HAP-1 (cell line): ENCODE measurements around the gene PLXNC1.

ENCODE experiments used
- DNase-seq, 2 experiments: peaks; one replicate each; pipeline ENCODE4 v3.0.0-alpha.2; 2016 to 2020; ENCODE audit warnings: low spot score in 2 of 2
- H3K27me3 ChIP-seq: fragments of 250-450 bp; sonication (Bioruptor Pico); 2 replicates; pipeline ENCODE4 v1.5.1; 2020; ENCODE audit warnings: low read depth, mild to moderate bottlenecking, moderate library complexity
- H3K36me3 ChIP-seq: fragments of 250-450 bp; sonication (Bioruptor Pico); replicated peaks from 2 replicates; pipeline ENCODE4 v1.5.1; 2020; ENCODE audit warnings: mild to moderate bottlenecking
- H3K4me1 ChIP-seq: fragments of 250-450 bp; sonication (Bioruptor Pico); 2 replicates; pipeline ENCODE4 v1.5.1; 2020; ENCODE audit warnings: mild to moderate bottlenecking
- H3K4me3 ChIP-seq: fragments of 250-450 bp; sonication (Bioruptor Pico); 2 replicates; pipeline ENCODE4 v1.5.1; 2020; ENCODE audit warnings: mild to moderate bottlenecking, moderate library complexity
- H3K9me3 ChIP-seq: fragments of 250-450 bp; sonication (Bioruptor Pico); 2 replicates; pipeline ENCODE4 v1.5.1; 2020; ENCODE audit warnings: mild to moderate bottlenecking, moderate library complexity
- in situ Hi-C: fragments of 300-500 bp; cut with MboI; formaldehyde crosslinking; loops from 3 replicates; pipeline ENCODE4 v1.14.3; 2020; ENCODE audit warnings: low sequenced_read_pairs, inconsistent platforms, mixed read lengths

The PLXNC1 gene

DNA sequence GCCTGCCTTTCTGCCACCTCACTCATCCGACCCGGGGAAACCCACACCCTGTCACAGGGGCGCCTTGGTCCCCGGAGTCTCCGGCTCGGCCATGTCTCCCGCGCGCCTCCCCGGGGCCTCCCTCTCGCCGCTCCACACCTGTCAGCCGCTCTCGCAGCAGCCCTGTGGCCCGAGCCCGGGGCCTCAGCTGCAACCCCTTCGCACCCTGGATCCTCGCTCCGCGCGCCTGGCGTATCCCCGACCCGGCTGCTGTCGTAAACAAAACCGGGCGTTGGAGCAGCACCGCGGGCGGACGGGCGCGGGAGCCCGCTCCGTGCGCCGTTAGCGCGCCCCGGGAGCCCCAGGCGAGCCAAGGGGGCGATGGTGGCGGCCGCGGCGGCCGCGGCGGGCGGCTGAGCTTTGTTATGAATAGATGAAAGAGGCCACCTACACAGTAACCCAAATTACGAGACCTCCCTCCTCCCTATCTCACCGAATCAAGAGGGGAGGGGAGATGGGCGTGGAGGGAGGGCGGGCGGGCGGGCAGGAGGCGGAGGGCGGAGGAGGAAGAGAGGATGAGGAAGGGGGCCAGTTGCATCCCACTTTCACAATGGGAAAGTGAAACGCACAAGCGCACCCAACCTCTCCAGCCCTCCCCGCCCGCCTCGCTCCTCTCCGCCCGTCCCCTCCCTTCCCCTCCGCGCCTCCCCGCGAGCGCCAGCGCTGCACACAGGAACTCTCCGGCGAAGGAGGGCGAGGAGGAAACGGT lies at the start of gene PLXNC1:
Gene PLXNC1 (plus strand): TSS at position 587 of the 748 bp plus-strand sequence. CDS start 395 bp downstream, outside the sequence.
- Histone ChIP-seq H3K9me3 (no peaks in the 10 kb centered on the region), H3K27me3 (no peaks in the 10 kb centered on the region), H3K36me3 (no peaks in the 10 kb centered on the region), H3K4me3 (peak within 1 kb of the TSS; percentile 60), H3K4me1 (peaks cover 29% of the 10 kb centered on the region)
- peak; percentile 80 to 82 for DNase-seq
- in situ Hi-C loops, result loop anchor here (10.0 kb wide), 1 partner anchor 287 kb away; no protein-coding TSS in a partner anchor

DNA sequence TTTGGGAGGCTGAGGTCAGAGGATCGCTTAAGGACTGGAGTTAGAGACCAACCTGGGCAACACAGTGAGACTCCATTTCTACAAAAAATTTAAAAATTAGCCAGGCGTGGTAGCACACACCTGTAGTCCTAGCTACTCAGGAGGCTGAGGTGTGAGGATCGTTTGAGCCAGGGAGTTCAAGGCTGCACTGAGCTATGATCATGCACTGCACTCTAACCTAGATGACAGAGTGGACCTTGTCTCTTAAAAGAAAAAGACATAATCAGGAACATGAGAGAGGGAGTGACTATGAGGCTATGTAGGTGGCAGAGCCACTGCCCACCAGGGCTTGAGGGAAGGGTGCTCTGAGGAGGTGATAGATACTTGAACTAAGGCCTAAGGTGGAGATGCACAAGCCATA lies 49.2 kb upstream of the PLXNC1 start:
- H3K27me3 ChIP-seq, result no peaks in the 10 kb centered on the region
- H3K9me3 ChIP-seq, result no peaks in the 10 kb centered on the region
- H3K36me3 ChIP-seq, result no peaks in the 10 kb centered on the region
- H3K4me1 ChIP-seq, result peaks cover 6% of the 10 kb centered on the region; the same call in 1 of the 2 replicates
- in situ Hi-C loops, result no loop called here
- no peak for DNase-seq
- no peak overlapping the region for H3K4me3 ChIP-seq

DNA sequence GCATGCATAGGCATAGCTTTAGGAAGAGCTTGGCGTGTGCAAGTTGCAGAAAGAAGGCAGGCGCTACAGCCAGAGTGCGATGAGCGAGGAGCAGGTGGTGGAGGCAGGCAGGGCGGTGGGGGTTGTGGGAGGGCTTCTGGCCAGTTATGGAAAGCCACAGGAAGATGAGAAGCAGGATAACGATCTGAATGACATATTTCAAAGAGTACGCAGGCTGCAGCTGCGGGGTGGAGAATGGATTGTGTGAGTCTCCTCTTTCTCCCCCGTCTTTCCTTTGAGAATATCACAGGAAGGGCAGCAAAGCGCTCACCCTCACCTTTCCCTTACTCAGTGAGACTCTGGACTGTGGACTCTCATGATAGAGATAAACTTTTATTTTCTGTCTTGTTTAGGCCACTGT lies 48.7 kb upstream of the PLXNC1 start:
- Histone ChIP-seq H3K9me3 (no peaks in the 10 kb centered on the region), H3K4me1 (peaks cover 6% of the 10 kb centered on the region; the same call in 1 of the 2 replicates), H3K36me3 (no peaks in the 10 kb centered on the region), H3K4me3 (no peak overlapping the region), H3K27me3 (no peaks in the 10 kb centered on the region)
- no peak for DNase-seq
- in situ Hi-C loops, result loop anchor here (5.0 to 25.0 kb wide), 4 partner anchors 327 to 1312 kb away; no protein-coding TSS in a partner anchor

DNA sequence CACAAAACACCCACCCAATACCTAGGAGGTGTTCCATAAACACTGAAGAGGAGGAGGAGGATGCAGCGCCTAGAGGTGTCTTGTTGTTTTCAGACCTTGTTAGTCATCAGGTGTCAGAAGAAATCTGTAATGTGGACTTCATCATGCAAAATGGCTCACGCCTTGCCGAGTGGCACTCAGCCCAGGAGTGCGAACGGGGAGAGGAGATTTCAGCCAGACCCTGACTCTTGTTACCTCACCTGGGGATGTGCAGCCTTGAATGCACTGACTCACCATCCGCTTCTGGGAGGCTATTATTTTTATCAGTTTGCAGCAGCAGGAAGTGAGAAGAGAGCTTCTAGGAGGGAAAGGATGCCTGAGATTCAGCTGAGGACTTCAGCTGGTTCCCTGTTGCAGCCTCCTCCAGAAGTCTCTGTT lies 48.2 kb upstream of the PLXNC1 start:
- in situ Hi-C loops, result loop anchor here (5.0 to 25.0 kb wide), 4 partner anchors 328 to 1313 kb away; no protein-coding TSS in a partner anchor
- Histone ChIP-seq H3K4me1 (peaks cover 6% of the 10 kb centered on the region; the same call in 1 of the 2 replicates), H3K27me3 (no peaks in the 10 kb centered on the region), H3K36me3 (no peaks in the 10 kb centered on the region), H3K4me3 (no peak overlapping the region), H3K9me3 (no peaks in the 10 kb centered on the region)
- no peak for DNase-seq

DNA sequence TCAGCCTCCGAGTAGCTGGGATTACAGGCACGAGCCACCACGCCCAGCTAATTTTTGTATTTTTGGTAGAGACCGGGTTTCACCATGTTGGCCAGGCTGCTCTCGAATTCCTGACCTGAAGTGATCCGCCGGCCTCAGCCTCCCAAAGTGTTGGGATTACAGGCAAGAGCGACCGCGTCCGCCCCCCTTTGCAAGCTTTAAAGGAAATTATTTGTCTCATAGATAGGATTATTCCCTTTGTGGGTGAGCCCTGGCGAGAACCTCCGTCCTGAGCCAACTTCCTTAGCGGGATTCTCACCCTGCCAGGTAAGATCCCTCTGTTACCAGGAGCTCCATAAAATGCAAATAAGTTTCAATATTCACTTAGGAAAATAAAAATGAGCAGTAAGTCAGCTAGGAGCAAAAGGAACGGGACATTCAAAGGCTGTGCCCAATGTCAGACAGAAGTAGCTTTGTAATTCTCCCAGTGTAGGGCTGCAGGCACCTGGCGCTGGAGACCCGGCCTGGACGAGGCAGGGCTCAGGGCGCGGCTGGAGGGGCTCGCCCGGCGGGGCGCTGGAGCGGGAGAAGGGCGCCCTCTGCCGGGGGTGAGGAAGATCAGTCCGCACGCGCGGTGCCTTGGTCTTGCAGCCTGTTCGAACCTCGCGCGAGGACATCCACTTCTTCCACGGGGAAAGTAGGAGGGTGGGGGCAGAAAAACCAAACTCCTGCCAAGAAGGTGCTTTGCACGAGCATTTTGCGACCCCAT lies 47.2 kb upstream of the PLXNC1 start:
- DNase-seq, result peak; percentile 67 to 88
- peaks cover 6% of the 10 kb centered on the region; the same call in 1 of the 2 replicates for H3K4me1 ChIP-seq
- no peaks in the 10 kb centered on the region for H3K27me3 ChIP-seq
- peak overlapping the region; percentile 32 for H3K4me3 ChIP-seq
- no peaks in the 10 kb centered on the region for H3K9me3 ChIP-seq
- no peaks in the 10 kb centered on the region for H3K36me3 ChIP-seq
- in situ Hi-C loops, result loop anchor here (5.0 to 25.0 kb wide), 4 partner anchors 329 to 1314 kb away; no protein-coding TSS in a partner anchor

DNA sequence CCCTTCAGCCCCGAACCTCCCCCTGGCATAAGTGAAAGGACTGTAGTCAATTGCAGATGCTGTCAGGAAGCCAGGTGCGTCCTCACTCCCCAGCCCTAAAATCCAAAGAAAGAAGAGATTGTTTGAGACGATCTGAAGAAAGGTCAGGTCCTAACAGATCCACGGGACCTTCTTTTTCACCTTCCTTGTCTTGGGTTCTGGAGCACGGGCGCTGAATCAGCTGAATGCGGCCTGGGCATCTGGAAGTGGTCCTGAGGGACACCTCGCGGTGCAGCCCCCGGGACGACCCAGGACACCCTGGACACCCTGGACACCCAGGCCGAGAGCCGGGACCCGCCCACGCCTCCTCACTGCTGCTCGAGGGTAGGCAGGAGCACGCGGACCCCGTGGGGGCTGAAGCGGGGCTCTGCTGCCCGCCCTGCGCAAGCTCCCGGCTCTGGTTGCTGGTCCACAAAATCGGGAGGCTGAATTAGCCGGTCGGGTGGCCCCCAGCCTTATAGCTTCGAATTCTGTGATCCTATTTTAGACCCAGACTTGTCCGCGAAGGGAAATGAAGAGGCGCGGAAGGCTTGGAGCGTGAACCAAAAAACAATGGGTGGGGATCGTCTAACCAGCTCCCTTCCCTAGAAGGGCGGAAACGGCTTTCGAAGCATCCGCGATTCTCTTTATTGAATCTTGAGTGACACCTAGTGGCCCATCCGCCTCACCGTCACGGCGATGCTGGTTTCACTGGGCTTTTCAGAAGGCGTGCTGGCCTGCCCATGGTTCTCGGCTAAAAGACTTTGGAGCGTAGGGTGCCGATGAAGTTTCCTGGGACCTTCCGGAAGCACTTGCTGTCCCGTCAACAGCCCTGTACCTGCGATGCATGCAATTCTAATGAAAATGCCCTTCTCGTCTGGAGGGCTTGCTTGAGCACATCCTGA lies 46.4 kb upstream of the PLXNC1 start:
- no peaks in the 10 kb centered on the region; the same call in 1 of the 2 replicates for H3K27me3 ChIP-seq
- DNase-seq, result peak; percentile 87 to 89
- H3K36me3 ChIP-seq, result no peaks in the 10 kb centered on the region
- in situ Hi-C loops, result loop anchor here (5.0 to 25.0 kb wide), 4 partner anchors 330 to 1315 kb away; no protein-coding TSS in a partner anchor
- H3K4me1 ChIP-seq, result peaks cover 6% of the 10 kb centered on the region; the same call in 1 of the 2 replicates
- H3K9me3 ChIP-seq, result no peaks in the 10 kb centered on the region
- peak overlapping the region; percentile 32 for H3K4me3 ChIP-seq

DNA sequence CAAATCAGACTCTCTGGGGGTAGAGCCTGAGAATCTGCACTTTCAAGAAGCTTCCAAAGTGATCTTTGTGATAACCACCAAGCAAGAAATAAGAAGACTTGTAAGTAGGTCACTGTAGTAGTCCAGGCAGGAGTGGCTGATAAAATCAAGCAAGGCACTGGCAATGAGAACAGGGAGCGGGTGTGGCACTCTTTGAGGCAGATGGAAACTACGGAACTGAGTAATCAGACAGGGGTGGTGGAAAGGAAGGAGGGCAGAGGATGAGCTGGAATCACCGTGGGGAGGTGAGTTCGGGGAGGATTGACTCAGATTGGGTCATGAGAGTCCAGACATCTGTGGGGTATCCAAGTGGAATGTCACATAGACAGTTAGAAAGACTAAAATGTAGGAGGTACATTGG lies 44.4 kb upstream of the PLXNC1 start:
- Histone ChIP-seq H3K4me3 (no peak overlapping the region), H3K27me3 (no peaks in the 10 kb centered on the region; the same call in 1 of the 2 replicates), H3K4me1 (peaks cover 6% of the 10 kb centered on the region; the same call in 1 of the 2 replicates), H3K9me3 (no peaks in the 10 kb centered on the region), H3K36me3 (no peaks in the 10 kb centered on the region)
- in situ Hi-C loops, result loop anchor here (5.0 to 25.0 kb wide), 4 partner anchors 332 to 1317 kb away; no protein-coding TSS in a partner anchor
- no peak for DNase-seq

DNA sequence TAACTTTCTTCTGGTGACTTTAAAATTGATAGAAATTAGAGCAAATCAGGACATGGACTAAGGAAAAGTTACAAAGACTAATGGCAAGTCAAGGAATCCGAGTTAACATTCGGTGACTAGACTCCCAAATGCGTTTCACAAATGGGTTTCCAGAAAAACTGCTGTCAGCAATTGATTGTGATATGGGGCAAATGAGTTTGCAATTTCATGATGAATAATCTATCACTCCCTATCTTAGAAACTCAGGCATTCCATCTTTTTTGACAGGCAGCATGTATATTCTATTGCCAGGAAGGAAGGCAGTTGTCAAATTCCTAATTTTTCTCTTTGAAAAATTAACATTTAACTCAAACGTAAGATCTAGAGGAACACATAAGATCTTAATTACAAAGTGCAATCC lies 40.5 kb upstream of the PLXNC1 start:
- in situ Hi-C loops, result loop anchor here (25.0 kb wide), 2 partner anchors 1096 to 1321 kb away; no protein-coding TSS in a partner anchor
- Histone ChIP-seq H3K4me3 (no peak overlapping the region), H3K4me1 (no peaks in the 10 kb centered on the region), H3K27me3 (no peaks in the 10 kb centered on the region; the same call in 1 of the 2 replicates), H3K9me3 (no peaks in the 10 kb centered on the region), H3K36me3 (no peaks in the 10 kb centered on the region)
- no peak for DNase-seq

DNA sequence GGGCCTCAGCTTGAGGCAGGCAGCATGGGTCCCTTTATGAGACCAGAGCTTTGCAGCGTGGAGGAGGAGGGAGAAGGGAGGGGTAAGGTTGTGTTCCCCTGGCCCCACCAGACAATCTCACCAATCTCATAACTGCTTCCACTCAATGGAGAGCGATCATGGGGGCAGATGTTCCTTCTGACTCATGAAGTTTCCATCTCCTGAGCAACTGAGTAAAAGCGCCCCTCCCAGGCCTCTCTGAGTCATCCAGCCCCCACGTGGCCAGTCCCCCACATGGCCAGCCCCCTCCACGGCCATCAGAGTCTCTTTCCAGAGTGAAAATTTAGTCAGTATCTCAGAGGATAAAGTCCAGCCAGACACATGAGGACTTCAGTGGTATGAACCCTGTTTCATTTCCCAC lies 39.2 kb upstream of the PLXNC1 start:
- in situ Hi-C loops, result loop anchor here (25.0 kb wide), 2 partner anchors 1097 to 1322 kb away; no protein-coding TSS in a partner anchor
- Histone ChIP-seq H3K4me1 (peaks cover 4% of the 10 kb centered on the region; the same call in 1 of the 2 replicates), H3K36me3 (no peaks in the 10 kb centered on the region), H3K9me3 (no peaks in the 10 kb centered on the region), H3K27me3 (no peaks in the 10 kb centered on the region; the same call in 1 of the 2 replicates), H3K4me3 (no peak overlapping the region)
- no peak for DNase-seq

DNA sequence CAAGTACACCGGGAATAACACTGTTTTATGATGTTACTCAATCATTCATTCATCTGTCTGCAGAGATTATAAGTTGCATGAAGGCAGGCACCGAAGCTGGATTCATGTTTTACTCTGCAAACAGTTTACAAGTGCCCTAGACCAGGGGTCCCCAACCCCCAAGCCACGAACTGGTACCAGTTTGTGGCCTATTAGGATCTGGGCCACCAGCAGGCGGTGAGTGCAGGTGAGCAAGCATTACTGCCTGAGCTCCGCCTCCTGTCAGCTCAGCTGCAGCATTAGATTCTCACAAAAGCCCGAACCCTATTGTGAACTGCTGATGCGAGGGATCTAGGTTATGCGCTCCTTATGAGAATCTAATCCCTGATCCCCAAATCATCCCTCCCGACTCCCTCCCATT lies 38.1 kb upstream of the PLXNC1 start:
- Histone ChIP-seq H3K4me1 (peaks cover 4% of the 10 kb centered on the region; the same call in 1 of the 2 replicates), H3K9me3 (no peaks in the 10 kb centered on the region), H3K36me3 (no peaks in the 10 kb centered on the region), H3K27me3 (no peaks in the 10 kb centered on the region; the same call in 1 of the 2 replicates), H3K4me3 (no peak overlapping the region)
- DNase-seq, result no peak
- in situ Hi-C loops, result loop anchor here (25.0 kb wide), 2 partner anchors 1098 to 1323 kb away; no protein-coding TSS in a partner anchor

DNA sequence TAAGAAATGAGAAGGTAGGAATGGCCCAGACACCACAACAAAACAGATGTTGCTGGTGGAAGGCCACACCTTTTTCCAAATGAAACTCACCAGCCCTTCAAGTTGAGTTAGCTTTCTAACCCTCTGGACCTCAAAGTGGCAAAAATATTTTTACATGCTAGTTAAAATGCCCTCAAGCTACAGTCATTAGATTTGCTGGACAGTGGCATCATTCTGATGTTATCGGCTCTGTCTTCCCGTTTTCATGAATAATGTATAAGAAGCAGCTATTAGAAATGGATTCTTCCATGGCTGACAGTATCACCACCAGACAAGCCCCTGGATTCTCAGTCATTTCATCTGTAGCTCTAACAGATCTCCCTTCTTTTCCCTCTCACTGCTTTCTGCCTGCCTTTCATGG lies 37.1 kb upstream of the PLXNC1 start:
- in situ Hi-C loops, result loop anchor here (25.0 kb wide), 2 partner anchors 1099 to 1324 kb away; no protein-coding TSS in a partner anchor
- Histone ChIP-seq H3K4me3 (no peak overlapping the region), H3K9me3 (no peaks in the 10 kb centered on the region), H3K4me1 (peaks cover 4% of the 10 kb centered on the region; the same call in 1 of the 2 replicates), H3K36me3 (no peaks in the 10 kb centered on the region), H3K27me3 (no peaks in the 10 kb centered on the region; the same call in 1 of the 2 replicates)
- DNase-seq, result no peak

DNA sequence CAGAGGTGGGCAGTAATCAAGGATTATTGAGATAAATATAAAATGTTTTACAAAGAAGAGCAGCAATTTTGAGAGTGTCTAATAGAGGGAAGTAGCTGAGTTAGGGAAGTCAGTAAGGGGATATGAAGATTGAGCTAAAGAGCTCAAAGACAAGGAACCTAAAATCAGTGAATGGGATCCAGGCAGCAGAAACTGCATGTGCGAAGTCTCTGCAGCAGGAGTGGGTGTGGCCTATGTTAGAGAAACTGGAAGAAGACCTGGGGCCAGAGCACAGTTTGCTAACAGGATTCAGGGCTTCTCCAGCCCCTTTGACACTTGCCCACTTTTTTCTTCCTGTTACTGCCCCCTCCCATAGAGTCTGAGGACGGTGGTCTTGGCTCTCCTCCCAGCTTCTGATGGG lies 36.3 kb upstream of the PLXNC1 start:
- no peaks in the 10 kb centered on the region for H3K9me3 ChIP-seq
- no peak overlapping the region for H3K4me3 ChIP-seq
- DNase-seq, result no peak
- in situ Hi-C loops, result loop anchor here (25.0 kb wide), 2 partner anchors 1100 to 1325 kb away; no protein-coding TSS in a partner anchor
- peaks cover 4% of the 10 kb centered on the region; the same call in 1 of the 2 replicates for H3K4me1 ChIP-seq
- no peaks in the 10 kb centered on the region for H3K36me3 ChIP-seq
- no peaks in the 10 kb centered on the region; the same call in 1 of the 2 replicates for H3K27me3 ChIP-seq
